OCI-LY7 (cell line): ENCODE results near the gene FBXO11.

Source experiments
- EZH2phosphoT487 ChIP-seq: fragments of 200-600 bp; sonication (generic); IDR thresholded peaks from 2 replicates; pipeline ENCODE4 v1.6.1; 2018; ENCODE audit warnings: low read depth, borderline replicate concordance, mild to moderate bottlenecking, mixed run types, antibody characterized with exemption, low read length, moderate library complexity, mixed read lengths
- TF ChIP-seq, protein P1 (sequence below): fragments of 200-600 bp; sonication (generic); conservative IDR thresholded peaks from 2 replicates; pipeline ENCODE4 v1.5.1; 2014; ENCODE audit warnings: mild to moderate bottlenecking, antibody characterized with exemption, low read length, moderate library complexity, mixed read lengths

- TF ChIP-seq, protein P1, sequence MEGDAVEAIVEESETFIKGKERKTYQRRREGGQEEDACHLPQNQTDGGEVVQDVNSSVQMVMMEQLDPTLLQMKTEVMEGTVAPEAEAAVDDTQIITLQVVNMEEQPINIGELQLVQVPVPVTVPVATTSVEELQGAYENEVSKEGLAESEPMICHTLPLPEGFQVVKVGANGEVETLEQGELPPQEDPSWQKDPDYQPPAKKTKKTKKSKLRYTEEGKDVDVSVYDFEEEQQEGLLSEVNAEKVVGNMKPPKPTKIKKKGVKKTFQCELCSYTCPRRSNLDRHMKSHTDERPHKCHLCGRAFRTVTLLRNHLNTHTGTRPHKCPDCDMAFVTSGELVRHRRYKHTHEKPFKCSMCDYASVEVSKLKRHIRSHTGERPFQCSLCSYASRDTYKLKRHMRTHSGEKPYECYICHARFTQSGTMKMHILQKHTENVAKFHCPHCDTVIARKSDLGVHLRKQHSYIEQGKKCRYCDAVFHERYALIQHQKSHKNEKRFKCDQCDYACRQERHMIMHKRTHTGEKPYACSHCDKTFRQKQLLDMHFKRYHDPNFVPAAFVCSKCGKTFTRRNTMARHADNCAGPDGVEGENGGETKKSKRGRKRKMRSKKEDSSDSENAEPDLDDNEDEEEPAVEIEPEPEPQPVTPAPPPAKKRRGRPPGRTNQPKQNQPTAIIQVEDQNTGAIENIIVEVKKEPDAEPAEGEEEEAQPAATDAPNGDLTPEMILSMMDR, result no peak
- TF ChIP-seq EZH2phosphoT487, result no peak
Observed at GRCh38 chr2:47838686-47839085, 67.6 kb downstream of the FBXO11 start.
